Activated CD8-positive, alpha-beta memory T cell treated with anti-CD3 and anti-CD28 coated beads for 48 hours (primary cell): ENCODE measurements around the gene ZDHHC14.

Experiments used
- DNase-seq, 3 experiments: peaks; one replicate each; pipeline ENCODE4 v3.0.0-alpha.2; 2020; ENCODE audit warnings: low read depth in 2 of 3, low spot score in 2 of 3

ZDHHC14 gene

DNA sequence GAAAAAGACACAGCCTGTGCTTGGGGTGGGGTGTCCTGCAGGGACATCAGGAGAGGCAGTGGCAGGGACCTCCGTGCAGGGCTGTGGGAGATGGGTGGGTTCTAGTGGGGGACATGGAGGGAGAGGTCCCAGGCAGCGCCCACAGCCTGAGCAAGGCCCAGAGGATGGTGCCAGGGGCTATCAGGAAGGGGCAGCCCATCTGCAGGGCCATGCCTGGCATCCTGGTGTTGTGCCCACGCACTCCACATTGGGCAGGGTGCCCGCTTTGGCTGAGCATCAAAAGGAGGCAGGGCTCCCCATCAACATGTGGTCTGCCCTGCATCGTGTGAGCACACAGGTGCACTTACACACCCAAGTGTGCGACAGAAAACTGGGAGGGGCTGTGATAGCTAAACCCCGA is 257.8 kb downstream of the ZDHHC14 start:
- DNase-seq, result no peak

DNA sequence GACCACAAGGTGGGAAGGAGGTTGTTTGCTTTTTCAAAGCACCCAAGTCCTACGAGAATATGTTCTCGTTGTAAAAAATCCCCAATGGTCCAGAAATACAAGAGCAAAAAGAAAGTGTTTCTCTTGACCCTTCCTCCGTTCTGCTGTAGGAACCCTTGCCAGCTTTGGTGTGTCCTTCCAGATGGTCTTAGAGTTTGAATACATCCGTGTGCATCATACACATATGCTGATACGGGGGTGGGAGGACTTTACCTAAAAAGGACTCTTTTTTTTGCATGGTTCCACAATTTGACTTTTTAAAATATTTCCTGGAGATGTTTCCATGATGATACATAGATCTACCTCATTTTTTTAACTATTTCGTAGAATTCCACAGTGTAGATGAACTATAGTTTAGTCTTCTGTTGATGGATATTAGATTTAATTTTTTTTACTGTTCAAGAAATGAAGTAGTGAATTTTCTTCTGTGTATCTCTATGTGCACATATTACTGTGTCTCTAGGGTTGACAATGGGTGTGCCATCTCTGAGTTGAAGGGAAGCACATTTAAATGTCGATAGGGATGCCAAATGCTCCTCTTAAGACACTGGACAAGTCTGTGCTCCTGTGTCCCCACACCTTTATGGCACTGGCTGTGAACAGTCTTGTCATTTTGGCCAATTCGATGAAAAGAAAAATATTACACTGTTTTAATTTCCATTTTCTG is 259.9 kb downstream of the ZDHHC14 start:
- no peak for DNase-seq

DNA sequence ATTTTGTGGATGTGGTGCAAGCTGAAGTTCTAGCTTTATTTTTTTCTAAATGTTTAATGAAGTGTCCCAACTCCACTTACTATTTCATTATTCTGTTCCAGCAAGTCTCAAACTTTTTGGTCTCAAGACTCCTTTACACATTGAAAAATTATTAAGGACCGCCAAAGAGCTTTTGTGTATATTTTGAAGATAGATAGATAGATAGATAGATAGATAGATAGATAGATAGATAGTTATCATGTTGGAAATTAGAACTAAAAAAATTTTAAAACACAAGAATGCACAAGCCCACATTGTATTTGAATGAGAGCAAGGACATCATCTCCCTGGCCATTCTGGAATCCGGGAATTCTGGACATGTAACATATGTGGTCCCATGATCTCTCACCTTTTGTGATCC is 260.8 kb downstream of the ZDHHC14 start:
- no peak for DNase-seq

DNA sequence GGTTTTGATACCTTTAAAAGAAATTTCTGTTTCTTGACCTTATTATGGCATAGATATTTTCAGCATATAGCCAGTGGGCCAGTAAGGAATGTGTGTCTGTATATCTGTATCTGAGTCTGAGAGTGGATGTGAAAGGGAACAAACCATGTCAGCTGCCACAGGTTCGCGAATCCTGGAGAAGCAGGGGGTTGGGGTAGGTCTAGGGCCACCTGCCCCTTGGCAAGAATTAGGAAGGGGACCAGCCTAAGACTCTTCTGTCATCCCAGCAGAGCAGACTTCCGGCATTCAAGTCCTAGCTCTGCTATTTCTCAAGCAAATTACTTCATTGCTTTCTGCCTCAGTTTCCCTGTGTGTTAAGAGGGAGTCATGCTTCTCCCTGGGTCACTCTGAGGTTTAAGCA is 261.7 kb downstream of the ZDHHC14 start:
- DNase-seq, result no peak

DNA sequence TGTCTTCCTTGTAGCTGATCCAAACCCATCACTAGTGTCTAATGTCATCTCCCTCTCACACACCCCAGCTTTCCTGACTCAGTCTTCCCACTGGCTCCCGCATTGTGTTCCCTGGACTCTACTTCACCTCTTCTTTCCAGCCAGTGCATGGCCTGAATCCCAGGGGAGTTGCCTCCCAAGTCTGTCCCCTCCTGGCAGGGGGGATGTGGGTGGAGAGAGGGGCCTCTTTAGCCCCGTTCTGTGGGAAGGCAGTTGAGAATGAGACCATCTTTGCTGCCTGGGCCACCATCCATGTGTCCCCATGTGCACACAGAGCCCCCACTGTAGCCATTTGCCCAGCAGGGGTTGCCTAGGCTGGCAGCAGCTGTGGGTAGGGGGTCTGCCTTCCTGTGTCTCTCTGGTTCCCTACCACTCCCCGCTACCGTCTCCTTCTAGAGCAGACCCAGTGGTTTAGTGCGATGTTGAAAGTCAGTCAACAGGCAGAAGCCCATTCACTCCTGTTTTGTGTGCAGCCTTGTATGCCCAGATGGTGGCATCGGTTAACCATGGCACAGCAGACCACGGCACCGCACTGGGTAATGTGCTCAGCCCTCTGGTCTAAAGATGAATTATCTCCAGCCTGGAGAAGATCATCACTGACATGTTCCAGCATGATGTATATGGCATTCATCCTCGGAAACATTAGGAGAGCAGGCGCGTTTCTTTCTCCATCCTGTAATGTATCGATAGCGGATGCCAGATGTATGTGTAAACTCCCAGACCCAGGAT is 263.2 kb downstream of the ZDHHC14 start:
- no peak for DNase-seq

DNA sequence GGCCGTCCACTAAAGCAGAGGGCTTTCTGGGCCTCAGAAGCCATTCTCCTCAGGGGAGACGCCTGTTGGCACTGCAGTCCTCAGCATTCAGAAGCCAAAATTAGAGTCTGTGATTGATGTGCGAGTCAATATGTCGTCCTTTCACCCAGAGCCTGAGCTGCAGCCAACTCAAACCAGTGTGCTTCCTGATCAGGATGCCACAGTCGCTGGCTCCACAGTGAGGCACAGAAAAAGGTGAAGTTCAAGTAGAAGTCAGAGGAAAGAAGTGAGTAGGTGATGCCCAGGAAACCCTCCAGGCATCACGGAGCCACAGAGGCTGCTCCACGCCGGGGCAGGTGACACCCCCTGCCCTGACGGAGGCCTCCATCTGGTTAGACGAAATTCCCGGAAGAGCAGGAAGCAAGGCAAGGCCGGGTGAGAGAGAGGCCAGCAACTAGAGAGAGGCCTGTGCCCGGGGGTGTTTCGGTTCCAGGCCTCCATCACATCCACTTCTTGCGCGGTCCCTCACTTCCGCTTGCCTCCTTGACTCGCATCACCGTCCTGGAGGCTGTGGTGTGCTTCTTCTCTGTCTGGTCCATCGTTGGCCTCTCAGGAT is 264.3 kb downstream of the ZDHHC14 start:
- DNase-seq, result no peak

DNA sequence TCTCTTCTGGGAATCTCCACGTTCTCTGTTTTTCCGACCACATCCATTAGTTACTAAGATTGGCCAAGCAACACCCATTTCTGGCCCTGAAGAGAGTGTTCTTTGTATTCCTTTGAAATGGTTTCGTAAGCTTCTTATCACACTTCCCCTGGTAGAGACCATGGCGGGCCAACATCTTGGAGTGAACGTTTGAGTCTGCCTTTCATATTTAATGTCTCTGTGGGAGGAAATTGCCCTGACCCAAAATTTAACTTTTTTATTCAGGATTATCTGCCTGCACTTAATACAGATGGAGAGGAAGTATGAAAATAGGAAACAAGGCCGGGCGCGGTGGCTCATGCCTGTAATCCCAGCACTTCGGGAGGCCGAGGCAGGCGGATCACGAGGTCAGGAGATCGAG is 265.0 kb downstream of the ZDHHC14 start:
- no peak for DNase-seq

DNA sequence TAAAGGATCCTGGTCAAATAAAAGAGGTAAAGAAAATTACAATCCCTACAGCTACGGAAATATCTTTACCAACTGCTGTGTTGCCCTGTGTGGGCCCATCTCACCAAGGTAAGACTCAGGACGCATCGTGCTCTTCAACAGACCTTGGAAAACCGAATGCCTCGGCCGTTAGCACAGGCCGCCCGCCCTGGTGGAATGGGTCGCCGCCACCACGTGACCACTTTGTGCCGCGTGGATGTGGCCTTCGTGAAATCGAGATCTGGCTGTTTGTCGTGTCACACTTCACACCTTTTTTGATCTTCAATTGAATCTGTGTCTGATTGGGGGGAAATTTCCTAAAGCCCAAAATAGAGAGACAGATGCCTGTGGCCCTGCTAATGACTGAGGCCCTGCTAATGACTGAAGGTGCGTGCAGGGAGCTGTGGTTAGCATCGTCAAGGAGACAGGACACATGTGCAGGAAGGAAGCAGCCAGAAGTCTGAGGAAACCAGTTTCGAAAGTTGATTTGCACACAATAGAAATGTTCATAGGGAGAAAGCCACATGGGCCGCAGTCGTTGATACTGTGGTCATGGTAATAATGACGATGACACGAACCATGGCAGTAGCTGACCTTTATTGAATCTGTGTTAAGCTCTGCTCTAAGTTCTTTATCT is 266.4 kb downstream of the ZDHHC14 start:
- no peak for DNase-seq

DNA sequence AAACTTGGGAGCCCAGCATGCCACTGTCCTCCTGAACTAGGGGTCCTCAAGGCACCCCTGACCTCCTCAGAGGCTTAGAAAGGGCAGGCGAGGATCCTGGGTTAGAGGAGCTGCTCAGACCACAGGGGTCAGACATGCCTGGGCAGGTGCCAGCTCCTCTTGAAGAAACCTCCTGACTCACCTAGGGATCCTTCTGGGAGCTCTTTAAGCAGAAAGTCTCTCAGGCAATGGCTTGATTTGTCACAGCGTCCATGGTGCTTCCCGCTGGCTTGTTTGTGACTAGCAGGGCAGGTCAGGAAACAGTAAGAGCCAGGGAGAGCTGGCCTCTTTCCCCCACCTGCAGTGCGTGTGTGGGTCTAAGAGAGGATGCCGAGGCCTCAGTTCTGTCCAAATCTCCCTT is 267.6 kb downstream of the ZDHHC14 start:
- DNase-seq, result no peak

DNA sequence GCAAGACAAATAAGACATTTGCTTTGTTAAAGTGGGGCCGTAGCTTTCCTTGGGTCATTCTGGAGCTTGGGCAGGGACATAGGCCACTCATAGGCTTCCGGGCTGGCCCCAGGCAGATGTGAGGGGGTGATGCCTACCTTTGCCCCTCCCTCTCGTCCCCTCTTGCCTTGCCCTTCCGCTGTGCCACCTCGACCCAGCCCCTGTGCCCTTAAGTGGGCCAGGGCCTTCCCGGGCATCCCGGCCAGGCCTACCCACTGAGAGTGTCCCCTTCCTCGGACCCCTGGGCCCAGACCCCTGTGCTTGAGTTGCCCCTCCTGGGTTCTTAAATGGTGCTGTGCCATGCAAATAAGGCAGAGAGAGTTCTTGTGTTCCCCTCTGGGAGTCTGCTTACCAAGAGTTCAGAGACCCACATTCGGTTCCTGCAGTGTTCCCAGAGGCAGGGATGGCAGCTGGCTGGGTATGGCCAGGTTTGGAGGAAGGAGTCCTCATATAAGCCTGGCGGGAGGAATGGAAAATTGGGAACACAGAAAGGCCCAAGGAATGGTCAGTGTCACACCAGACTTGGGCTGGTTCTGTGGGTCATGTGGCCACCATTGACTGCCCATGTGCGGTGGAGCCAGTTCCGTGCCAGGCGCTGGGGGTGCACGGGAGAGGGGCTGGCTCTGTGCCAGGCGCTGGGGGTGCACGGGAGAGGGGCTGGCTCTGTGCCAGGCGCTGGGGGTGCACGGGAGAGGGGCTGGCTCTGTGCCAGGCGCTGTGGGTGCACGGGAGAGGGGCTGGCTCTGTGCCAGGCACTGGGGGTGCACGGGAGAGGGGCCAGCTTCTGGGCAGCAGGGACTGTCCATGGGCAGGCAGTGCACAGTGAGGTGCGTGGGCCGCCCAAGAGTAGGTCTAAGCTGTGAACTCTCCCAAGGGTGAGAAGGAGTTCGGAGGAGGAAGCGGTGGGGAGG is 268.6 kb downstream of the ZDHHC14 start:
- DNase-seq, result no peak

DNA sequence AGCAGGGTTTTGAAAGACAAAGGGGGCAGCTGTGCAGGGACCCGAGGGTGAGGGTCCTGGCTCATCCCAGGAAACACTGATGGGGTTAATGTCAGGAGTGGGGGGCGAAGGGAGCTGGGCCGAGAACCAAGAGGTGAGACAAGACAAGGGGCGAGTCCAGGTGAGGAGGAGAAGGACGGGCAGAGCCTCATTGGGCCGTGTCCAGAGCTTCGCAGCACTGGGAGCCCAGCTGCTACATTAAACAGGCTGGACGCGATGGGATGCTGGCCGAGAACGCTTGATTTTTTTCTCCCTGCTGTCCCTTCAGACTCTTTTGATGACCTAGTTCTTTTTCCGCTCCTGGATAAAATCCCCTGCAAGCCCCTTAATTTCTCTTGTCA is 269.3 kb downstream of the ZDHHC14 start:
- DNase-seq, result no peak

DNA sequence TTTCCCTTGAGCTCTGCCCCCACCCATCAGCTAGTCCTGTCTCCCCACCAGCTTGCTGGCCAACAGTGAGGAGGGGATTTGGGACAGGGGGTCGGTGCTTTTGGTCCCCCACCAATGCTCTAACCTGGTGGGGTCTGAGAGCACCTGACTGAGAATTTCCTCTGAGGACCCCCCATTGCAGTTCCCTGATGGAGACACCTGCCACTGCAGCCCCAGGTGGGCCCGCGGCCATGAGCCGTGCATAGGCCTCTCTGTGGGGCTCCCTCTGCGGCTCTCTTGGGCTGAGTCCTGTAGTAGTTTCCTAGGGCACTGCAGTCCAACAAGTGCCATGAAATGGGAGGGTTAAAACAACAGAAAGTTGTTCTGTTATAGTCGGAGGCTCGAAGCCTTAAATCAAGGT is 269.8 kb downstream of the ZDHHC14 start:
- no peak for DNase-seq

DNA sequence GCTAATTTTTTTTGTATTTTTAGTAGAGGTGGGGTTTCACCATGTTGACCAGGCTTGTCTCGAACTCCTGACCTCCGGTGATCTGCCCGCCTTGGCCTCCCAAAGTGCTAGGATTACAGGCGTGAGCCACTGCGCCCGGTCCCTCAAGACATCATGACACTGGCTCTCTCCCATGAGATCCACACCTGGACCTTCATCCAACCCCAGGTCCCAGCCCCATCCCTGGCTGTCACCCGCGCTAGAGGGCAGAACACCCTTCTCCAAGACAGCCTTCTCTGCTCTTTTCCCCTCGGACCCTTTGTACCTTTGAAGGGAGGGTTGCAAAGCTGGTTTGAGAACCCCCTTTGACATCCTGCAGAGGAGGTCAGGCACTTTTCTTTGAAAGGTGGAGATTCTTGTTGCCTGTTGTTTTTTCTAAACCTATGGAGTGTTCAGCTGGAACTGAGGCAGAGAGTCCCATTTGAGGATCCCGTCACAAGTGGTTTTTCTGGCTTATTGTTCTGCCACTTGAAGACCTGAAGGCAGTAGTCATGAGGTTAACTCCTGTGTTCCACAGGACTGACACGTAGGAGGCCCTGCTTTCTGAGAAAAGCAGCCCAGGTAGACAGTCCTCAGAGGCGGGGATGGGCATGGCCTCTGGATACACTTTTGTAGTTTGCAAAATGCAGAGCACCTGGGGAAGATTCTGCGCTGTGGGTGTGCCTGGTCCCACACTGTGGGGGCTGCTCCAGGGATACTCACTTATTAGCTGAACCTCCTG is 270.9 kb downstream of the ZDHHC14 start:
- DNase-seq, result no peak

DNA sequence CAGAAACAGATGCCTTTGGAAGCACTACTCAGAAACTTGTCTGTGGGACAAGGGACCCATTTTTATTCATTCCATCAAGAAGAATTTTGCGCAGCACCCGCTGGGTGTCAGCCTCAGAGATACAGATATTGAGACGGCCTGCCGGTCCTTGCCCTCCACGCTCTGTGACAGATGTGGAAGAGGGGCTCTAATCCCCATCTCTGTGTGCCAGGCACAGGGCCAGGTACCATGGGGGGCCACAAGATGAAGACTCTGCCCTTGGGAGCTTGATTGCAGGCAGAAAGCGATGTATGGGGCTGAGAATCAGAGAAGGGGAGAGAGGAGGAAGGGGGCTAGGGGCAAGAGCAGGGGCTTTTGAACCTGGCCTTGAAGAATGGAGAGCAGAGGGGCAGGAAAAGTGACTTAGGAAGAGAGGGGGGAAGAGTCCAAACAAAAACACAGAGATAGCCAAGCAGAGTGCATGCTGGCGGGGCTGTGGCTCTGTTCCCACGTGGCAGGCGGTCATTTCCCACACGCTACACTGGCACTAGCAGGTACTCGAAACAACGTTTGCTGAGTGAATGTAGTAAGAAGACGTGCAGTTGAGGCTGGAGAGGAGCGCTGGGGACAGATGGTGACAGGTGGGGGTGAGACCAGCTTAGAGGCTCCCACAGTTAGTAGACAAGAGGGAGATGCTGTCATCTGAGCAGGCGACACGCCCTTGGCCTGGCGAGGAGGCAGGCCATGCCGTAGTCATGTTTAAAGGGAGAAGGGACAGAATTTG is 271.8 kb downstream of the ZDHHC14 start:
- no peak for DNase-seq

DNA sequence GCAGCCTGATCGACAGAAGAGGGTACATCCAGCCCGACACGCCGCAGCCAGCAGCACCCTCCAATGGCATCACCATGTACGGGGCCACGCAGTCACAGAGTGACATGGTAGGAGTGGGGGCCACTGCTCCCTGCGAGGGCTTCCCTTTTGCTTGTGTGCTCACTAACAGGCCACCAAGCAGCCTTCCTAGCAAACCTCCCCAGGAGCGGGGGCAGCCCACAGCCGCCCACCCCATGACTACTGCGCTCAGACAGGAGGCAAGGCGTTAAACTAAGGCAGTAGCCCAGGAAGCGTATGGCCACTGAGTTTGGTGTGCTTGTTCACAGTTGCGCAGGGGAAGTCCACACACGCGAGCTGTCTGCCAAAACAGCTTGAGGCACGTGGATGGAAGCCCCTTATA is 272.5 kb downstream of the ZDHHC14 start:
- no peak for DNase-seq

DNA sequence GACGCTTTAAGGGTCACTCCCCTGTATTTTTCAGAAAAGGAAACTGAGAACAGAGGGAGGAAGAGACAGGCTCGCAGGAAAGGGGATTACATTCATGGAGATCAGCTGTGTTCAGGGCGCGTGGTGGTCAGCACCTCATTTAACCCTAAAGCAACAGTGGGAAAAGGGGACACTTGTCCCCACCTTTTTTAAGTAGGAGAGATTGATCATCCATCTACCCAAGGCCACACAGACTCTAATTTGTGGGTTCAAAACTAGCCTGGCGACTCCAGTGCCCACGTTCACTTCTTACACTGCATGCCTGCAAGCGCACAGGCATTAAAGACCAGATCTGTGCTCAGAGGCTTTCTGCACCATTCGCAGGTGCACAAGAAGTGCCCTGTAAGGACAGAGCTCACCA is 274.1 kb downstream of the ZDHHC14 start:
- DNase-seq, result no peak

DNA sequence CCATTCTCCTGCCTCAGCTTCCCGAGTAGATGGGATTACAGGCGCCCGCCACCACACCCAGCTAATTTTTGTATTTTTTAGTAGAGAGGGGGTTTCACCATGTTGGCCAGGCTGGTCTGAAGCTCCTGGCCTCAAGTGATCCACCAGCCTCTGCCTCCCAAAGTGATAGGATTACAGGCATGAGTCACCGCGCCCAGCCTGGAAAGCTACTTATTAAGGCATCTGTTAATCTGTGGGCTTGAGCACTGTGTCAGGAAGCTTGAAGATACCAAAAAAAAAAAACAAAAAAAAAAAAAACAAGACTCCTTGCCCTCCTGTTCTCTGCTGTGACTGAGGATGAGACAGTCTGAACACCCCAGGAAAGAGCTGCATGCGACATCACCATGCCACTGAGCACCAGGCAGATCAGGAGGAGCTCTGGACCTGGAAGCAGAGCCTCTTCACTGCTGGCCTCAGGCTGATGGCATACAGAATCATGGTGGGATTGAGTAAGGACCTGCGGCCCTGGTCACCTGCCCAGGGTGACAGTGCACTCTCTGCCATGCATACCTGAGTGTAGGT is 275.5 kb downstream of the ZDHHC14 start:
- DNase-seq, result no peak

DNA sequence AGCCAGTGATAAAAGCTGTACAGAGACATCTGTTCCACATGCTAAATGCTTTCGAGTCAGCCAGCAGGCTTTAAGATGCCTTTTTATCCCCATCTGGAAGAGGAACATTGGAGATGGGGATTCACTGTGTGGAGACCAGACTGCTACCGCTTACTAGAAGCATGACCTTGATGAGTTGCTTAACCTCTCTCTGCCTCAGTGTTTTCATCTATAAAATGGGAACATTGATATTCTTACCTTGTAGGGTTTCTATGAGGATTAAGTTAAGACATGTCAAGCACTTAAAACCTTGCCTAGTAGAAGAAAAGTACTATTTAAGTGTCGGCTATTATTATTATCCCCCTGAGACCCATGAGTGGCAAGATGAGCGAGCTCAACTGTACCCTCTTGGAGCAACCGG is 276.8 kb downstream of the ZDHHC14 start:
- no peak for DNase-seq

DNA sequence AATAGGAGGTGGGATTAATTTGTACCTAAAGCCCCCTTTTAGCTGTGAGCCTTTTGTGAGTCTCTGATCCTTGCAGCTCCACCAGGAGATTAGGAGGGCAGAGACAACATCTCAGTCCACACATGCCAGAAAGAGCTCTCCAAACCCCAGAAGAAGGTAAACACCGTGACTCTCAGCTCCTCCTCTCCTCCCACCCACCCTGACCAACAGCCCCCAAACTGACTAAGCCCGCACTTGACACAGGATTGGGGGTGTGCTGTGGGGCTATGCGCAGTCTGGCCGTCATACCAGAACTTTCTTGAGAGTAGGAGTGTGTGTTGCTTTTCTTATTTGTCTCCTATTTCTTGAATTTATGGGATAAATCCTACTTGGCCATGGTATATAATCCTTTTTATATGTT is 277.3 kb downstream of the ZDHHC14 start:
- DNase-seq, result no peak
